SU-DHL-6 (cell line): Measurements from ENCODE around the gene LRRC23.

Experiments used
- EZH2phosphoT487 ChIP-seq: fragments of 200-600 bp; sonication (generic), shearing (Covaris generic); conservative IDR thresholded peaks from 2 replicates; pipeline ENCODE4 v1.6.1; 2018; ENCODE audit warnings: mild to moderate bottlenecking, antibody characterized with exemption, low read length, moderate library complexity, mixed read lengths
- TF ChIP-seq, protein P1 (sequence below): fragments of 200-600 bp; sonication (generic); IDR thresholded peaks from one replicate; pipeline ENCODE4 v1.5.1; 2017; ENCODE audit warnings: antibody characterized with exemption, mild to moderate bottlenecking, low read length, moderate library complexity; ENCODE audit not compliant: insufficient read depth, poor library complexity, severe bottlenecking

DNA sequence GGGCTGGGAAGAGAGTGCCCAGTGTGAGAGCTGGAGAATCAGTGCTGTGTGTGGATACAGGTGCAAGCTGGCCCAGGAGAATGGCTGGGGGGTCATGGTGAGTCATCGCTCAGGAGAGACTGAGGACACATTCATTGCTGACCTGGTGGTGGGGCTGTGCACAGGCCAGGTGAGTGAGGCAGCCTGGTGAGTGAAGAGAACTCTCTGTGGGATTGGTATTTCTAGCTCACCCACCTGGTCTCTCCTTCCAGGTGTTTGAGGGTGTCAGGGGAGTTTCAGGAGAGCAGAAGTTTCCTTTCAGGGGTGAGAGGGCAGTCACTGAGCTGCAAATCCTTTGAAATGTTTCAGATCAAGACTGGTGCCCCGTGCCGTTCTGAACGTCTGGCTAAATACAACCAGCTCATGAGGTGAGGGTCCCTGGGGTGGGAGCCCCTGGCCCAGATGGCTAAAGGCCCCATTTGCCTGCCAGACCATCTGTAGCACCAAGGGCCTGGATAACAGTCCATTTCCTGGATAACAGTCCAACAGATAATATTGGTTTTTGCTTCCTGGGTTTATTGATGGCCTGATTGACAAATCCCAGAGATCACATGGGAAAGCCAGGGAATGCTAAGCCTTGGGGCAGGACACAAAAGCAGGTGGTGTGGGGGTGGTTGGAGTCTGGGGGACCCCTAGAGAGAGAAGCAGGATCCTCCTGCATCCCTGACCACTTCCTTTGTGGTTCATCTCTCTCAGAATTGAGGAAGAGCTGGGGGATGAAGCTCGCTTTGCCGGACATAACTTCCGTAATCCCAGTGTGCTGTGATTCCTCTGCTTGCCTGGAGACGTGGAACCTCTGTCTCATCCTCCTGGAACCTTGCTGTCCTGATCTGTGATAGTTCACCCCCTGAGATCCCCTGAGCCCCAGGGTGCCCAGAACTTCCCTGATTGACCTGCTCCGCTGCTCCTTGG, 17.6 kb downstream of the LRRC23 start:
- TF ChIP-seq, protein P1, sequence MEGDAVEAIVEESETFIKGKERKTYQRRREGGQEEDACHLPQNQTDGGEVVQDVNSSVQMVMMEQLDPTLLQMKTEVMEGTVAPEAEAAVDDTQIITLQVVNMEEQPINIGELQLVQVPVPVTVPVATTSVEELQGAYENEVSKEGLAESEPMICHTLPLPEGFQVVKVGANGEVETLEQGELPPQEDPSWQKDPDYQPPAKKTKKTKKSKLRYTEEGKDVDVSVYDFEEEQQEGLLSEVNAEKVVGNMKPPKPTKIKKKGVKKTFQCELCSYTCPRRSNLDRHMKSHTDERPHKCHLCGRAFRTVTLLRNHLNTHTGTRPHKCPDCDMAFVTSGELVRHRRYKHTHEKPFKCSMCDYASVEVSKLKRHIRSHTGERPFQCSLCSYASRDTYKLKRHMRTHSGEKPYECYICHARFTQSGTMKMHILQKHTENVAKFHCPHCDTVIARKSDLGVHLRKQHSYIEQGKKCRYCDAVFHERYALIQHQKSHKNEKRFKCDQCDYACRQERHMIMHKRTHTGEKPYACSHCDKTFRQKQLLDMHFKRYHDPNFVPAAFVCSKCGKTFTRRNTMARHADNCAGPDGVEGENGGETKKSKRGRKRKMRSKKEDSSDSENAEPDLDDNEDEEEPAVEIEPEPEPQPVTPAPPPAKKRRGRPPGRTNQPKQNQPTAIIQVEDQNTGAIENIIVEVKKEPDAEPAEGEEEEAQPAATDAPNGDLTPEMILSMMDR, result no peak
- no peak for TF ChIP-seq EZH2phosphoT487
